ENCODE data around the gene DBN1.

DNA sequence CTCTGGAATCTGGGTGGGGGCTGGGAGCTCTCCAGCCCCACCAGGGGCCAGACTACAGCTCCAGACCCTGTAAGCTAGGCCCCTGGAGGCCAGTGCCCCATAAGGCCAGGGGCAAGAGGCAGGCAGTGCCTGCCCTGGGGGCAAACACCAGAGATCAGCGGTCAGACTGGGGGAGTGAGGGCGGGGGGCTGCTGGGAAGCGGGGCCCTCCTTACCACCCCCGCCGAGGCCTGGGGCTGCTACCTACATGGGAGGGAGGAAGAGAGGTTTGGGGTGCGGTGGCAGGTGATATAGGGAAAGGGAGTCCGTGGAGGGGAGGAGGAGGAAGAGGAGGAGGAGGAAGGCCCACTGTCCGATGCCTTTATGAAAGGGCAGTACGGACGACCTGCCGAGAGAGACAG is 14.1 kb downstream of the DBN1 start:
- TF ChIP-seq, protein P1, sequence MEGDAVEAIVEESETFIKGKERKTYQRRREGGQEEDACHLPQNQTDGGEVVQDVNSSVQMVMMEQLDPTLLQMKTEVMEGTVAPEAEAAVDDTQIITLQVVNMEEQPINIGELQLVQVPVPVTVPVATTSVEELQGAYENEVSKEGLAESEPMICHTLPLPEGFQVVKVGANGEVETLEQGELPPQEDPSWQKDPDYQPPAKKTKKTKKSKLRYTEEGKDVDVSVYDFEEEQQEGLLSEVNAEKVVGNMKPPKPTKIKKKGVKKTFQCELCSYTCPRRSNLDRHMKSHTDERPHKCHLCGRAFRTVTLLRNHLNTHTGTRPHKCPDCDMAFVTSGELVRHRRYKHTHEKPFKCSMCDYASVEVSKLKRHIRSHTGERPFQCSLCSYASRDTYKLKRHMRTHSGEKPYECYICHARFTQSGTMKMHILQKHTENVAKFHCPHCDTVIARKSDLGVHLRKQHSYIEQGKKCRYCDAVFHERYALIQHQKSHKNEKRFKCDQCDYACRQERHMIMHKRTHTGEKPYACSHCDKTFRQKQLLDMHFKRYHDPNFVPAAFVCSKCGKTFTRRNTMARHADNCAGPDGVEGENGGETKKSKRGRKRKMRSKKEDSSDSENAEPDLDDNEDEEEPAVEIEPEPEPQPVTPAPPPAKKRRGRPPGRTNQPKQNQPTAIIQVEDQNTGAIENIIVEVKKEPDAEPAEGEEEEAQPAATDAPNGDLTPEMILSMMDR (optimal IDR thresholded peaks at IDR 0.05 in 1 of 3, IDR thresholded peaks at IDR 0.05 in 1 of 3, conservative IDR thresholded peaks at IDR 0.05 in 1 of 3; ENCODE audit: extremely low read depth in 1 of 3, insufficient read depth in 2 of 3, low read length in 3 of 3): no peak
- TF ChIP-seq EZH2 (IDR thresholded peaks at IDR 0.05; ENCODE audit: low read length): no peak
